ENCODE measurements around the gene TET1.

GRCh38 chr10:68601501-68602265 is 41.5 kb downstream of the TET1 start:
- no peak for TF ChIP-seq FOXM1 (IDR thresholded peaks at IDR 0.05; ENCODE audit: borderline replicate concordance)
- TF ChIP-seq SUZ12 (IDR thresholded peaks at IDR 0.05): no peak
- TF ChIP-seq ARNT (IDR thresholded peaks at IDR 0.05): no peak

Data from HEK293T (cell line).